ENCODE data around the gene NAP1L4.

DNA sequence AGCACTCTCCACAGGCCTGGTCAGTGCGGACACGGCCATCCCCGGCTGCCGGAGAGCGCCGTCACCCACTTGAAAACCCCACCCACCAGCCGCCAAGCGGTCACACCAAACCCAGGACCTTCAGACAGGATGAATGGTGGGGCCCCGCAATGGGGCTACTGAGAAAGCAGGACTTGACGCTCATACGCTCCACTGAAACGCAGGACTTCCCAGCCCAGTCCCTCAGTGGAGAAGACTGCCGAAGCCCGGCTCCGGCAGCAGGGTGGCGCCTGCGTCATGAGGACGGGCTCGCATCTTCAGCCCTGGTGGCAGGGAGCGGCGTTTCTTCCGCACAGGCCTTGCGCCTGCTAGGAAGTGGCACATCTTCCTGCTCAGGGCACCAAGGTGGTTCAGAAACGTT is 47.6 kb downstream of the NAP1L4 start:
- TF ChIP-seq, protein P1, sequence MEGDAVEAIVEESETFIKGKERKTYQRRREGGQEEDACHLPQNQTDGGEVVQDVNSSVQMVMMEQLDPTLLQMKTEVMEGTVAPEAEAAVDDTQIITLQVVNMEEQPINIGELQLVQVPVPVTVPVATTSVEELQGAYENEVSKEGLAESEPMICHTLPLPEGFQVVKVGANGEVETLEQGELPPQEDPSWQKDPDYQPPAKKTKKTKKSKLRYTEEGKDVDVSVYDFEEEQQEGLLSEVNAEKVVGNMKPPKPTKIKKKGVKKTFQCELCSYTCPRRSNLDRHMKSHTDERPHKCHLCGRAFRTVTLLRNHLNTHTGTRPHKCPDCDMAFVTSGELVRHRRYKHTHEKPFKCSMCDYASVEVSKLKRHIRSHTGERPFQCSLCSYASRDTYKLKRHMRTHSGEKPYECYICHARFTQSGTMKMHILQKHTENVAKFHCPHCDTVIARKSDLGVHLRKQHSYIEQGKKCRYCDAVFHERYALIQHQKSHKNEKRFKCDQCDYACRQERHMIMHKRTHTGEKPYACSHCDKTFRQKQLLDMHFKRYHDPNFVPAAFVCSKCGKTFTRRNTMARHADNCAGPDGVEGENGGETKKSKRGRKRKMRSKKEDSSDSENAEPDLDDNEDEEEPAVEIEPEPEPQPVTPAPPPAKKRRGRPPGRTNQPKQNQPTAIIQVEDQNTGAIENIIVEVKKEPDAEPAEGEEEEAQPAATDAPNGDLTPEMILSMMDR (IDR thresholded peaks at IDR 0.05; ENCODE audit: low read length) = no peak
- TF ChIP-seq EZH2 (optimal IDR thresholded peaks at IDR 0.05; ENCODE audit: low read depth, low read length) (no peak), EZH2phosphoT487 (IDR thresholded peaks at IDR 0.05; ENCODE audit: low read length) (no peak)
